IPS-18c (cell line): Measurements from ENCODE around the gene ZNF493.
A peak's percentile ranks its signal among the peaks of the same experiment; 100 is the strongest.

Source experiments
- H3K4me3 ChIP-seq: 2 replicates; pipeline ENCODE4 v1.7.0; 2013; ENCODE audit warnings: low read depth, mild to moderate bottlenecking, low read length, moderate library complexity; ENCODE audit not compliant: insufficient read depth
- H3K9me3 ChIP-seq: one replicate; pipeline ENCODE4 v1.6.1; 2013; ENCODE audit warnings: mild to moderate bottlenecking, low read length, moderate library complexity; ENCODE audit not compliant: control insufficient read depth, insufficient read depth

Gene ZNF493

GRCh38 chr19:21440321-21440720, 43.4 kb downstream of the ZNF493 start:
- peaks cover 3% of the 10 kb centered on the region for H3K9me3 ChIP-seq
- H3K4me3 ChIP-seq = no peak overlapping the region

DNA sequence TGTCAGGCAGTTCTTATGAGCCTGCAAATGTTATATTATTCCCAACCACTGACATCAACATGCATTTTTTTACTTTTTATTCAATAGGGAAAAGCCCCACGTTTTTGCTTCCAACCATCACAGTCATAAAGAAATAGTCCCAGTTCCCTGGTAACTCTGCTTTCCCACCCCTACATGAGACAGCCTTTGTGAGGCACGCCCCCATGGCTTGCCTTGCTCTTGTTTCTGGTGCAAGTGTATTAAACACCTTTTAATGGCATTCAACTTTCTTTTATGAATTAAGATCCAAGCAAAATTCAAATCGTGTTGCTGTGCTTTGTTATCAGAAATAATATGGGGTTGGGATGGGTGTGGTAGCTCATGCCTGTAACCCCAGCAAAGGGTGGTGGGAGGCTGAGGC, 54.3 kb downstream of the ZNF493 start:
- peaks cover 14% of the 10 kb centered on the region for H3K9me3 ChIP-seq

DNA sequence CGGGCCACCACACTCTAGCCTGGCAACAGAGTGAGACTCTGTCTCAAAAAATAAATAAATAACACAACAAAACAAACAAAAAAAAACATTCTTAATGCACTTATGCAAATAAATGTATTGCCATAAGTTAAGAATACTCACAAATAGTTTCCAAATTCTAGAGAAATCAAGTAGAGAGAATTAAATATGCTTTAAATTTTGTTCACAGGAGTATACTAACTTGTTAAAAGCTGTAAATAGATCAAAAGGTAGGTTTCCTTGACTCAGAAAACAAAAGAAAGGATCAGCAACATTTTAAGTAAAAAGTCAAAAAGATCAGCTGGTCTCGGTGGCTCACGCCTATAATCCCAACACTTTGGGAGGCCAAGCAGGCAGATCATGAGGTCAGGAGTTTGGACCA, 58.0 kb downstream of the ZNF493 start:
- Histone ChIP-seq H3K4me3 (no peak overlapping the region), H3K9me3 (peaks cover 8% of the 10 kb centered on the region)

More for the DNA sequence above, 54.3 kb downstream of the ZNF493 start:
- no peak overlapping the region for H3K4me3 ChIP-seq

- peaks cover 4% of the 10 kb centered on the region for H3K9me3 ChIP-seq
Observed at GRCh38 chr19:21460686-21461085, 63.8 kb downstream of the ZNF493 start.

GRCh38 chr19:21462540-21462939, 65.6 kb downstream of the ZNF493 start:
- peak overlapping the region; percentile 88 for H3K4me3 ChIP-seq

More at GRCh38 chr19:21460686-21461085, 63.8 kb downstream of the ZNF493 start:
- H3K4me3 ChIP-seq = no peak overlapping the region

DNA sequence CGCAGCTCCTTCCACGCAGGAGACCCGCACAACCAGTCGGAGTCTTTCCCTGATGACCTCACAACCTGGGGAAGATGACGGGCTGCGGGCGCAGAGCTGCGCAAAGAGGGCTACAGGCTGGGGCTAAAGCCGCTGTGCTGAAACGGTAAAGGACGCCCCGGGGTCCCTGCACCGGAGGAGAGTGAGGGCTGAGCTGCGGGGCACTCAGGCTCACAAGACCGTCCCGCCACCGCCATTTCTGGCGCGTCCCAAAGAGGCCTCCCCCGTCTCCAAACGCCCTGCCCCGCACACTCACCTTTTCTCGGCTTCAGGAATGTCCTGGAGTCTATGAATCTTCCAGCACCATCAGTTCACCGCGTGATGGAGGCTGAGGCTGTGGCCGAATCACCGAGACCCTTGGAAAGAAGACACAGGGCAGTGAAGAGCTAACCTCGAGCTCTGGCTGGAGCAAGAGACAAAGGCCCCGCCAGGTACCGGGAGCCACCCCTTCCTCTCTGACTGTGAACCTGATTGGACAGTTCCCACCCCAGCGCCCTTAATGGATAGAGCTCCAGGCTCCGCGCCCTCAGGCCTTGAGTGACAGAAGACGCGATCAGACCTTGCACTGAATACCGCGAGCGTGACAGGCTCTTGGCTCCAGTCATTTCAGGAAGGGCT, 66.6 kb downstream of the ZNF493 start:
- Histone ChIP-seq H3K9me3 (peaks cover 4% of the 10 kb centered on the region), H3K4me3 (peak overlapping the region; percentile 88)

More at GRCh38 chr19:21462540-21462939, 65.6 kb downstream of the ZNF493 start:
- H3K9me3 ChIP-seq = peaks cover 4% of the 10 kb centered on the region

GRCh38 chr19:21466627-21467026, 69.7 kb downstream of the ZNF493 start:
- no peaks in the 10 kb centered on the region for H3K9me3 ChIP-seq
- H3K4me3 ChIP-seq = no peak overlapping the region; the same call in 1 of the 2 replicates

DNA sequence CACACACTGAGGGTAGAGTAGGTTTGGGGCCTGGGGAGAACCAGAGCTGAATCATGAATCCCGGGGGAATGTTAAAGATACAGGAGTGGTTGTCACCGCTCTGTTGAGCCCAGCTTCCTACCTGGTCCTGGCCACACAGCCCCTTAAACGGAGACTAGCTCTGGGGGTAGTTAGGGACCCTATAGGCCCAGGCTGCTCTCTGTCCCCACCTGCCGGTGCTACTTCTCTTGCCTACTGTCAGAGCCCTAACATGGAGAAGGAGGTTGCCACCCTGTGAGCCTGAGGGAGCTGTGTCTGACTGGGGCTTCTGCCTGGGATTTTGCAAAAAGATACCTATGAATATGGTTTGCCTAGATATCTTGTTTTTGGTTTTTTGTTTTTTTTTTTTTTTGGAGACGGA, 71.9 kb downstream of the ZNF493 start:
- no peak overlapping the region for H3K4me3 ChIP-seq

DNA sequence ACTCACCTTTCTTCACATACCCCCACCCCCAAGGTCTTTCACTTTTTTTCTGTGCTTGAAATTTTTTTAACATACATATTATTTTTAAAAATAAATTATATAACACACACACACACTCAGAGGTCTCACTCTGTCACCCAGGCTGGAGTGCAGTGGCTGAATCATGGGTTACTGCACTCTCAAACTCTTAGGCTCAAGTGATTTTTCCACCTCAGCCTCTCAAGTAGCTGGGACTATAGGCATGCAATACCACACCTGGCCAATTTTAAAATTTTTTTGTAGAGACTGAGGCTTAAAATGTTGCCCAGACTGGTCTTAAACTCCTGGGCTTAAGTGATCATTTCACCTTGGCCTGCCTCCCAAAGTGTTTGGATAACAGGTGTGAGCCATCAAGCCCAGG, 75.6 kb downstream of the ZNF493 start:
- Histone ChIP-seq H3K4me3 (no peak overlapping the region), H3K9me3 (no peaks in the 10 kb centered on the region)

More for the DNA sequence above, 71.9 kb downstream of the ZNF493 start:
- no peaks in the 10 kb centered on the region for H3K9me3 ChIP-seq

DNA sequence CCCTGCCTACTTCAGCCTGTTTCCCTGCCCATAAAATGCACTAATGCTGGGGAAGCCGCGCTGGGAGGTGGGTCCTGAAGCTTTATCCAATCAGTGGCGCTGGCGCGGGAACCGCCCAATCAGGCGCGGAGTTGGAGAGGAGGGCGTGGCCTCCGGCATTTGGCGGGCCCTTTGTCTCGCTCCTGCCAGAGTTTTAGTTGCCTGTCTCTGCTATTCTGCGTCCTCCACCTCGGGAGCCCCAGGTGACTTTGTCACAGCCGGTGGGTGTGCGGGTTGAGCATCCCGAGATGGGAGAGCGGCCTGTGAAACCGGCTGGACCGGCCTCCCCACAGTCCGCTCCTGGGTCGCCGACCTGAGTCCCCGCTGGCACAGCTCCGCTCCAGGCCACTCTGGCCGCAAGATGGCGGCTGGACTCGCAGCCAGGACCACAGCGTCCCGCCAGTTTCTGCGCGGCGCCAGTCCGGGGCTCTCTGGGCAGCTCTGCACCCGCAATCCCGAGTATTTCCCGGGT, 77.8 kb downstream of the ZNF493 start:
- H3K9me3 ChIP-seq = no peaks in the 10 kb centered on the region
- H3K4me3 ChIP-seq = peak overlapping the region; percentile 69
